ENCODE data around the gene EIF2B1.

DNA sequence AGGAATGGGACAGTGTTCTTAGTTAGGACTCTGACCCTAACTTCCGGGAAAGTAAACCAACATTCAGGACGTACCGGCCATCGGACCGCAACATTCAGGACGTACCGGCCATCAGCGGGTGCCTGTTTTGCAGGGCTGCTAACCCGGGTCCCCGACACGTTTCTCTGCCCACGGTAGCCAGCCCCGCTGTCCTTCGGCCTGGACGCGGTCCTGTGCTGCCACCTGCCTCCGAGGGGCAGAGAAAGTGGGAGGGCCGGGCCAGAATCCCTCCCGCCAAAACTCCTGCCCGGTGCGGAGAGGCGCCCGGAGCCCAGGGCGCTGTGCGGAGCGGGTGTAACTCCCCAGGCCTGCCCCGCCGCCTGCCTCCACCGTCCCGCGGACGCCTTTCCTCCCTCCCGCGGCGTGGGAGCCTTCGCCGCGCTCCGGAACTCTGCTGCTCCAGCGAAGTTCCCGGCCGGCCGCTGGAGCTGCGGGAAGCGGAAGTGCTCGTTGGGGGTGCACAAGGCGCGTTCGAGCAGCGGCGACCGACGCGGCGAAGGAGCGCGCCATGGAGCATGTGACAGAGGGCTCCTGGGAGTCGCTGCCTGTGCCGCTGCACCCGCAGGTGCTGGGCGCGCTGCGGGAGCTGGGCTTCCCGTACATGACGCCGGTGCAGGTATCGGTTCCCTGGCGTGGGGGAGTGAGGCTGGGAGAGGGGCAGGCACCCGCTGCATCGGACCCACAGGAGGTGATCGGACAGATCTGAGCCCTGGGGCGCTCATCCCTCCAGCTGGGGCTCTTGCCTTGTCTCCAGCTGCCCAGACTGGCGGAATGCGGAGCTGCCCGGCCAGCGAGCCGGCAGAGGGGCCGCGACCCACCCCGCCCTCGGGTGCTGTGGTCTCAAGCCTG, 31.6 kb downstream of the EIF2B1 start, which contains the start of gene DDX55:
- TF ChIP-seq CTCF (IDR thresholded peaks at IDR 0.05) (peak in 5 of 6 experiments; percentile 37 to 75 (median 71)), POLR2A (IDR thresholded peaks at IDR 0.05) (peak; percentile 20 to 75)
